ENCODE results near the gene GUCY1A2. TPM values are rescaled to one million over a fixed set of nuclear protein-coding genes. Genes with fewer than 3 reads are reported as not detected.

GUCY1A2 gene
- total and polyA plus RNA-seq, 2 donors: 0.14 to 0.94 TPM

GRCh38 chr11:106695506-106695905, 322.8 kb downstream of the GUCY1A2 start:
- Histone ChIP-seq H3K9me3 (ENCODE audit: control insufficient read depth in 2 of 2, insufficient read depth in 1 of 2, low read length in 1 of 2) (no peaks in the 10 kb centered on the region), H3K27me3 (ENCODE audit: control insufficient read depth in 2 of 2, insufficient read depth in 1 of 2, low read length in 1 of 2) (no peaks in the 10 kb centered on the region), H3K4me1 (ENCODE audit: control insufficient read depth in 2 of 2, insufficient read depth in 2 of 2, low read length in 2 of 2) (no peaks in the 10 kb centered on the region), H3K36me3 (ENCODE audit: control insufficient read depth in 2 of 2, insufficient read depth in 2 of 2, low read length in 1 of 2) (no peaks in the 10 kb centered on the region), H3K27ac (ENCODE audit: low read depth in 1 of 2, low read length in 1 of 2) (no peak overlapping the region), H3K4me3 (ENCODE audit: low read length in 2 of 2) (no peak overlapping the region)
- 88% methylated on average over 2 of the region's 2 CpGs for whole genome bisulfite sequencing
- DNase-seq (ENCODE audit: low read depth in 6 of 9, low spot score in 9 of 9): no peak

GRCh38 chr11:106694501-106694900, 323.8 kb downstream of the GUCY1A2 start:
- no peaks in the 10 kb centered on the region for H3K9me3 ChIP-seq (ENCODE audit: control insufficient read depth in 2 of 2, insufficient read depth in 1 of 2, low read length in 1 of 2)
- H3K4me1 ChIP-seq (ENCODE audit: control insufficient read depth in 2 of 2, insufficient read depth in 2 of 2, low read length in 2 of 2): no peaks in the 10 kb centered on the region
- WGBS: 86% methylated on average over 5 of the region's 5 CpGs
- no peak for DNase-seq (ENCODE audit: low read depth in 6 of 9, low spot score in 9 of 9)
- H3K4me3 ChIP-seq (ENCODE audit: low read length in 2 of 2): no peak overlapping the region
- no peaks in the 10 kb centered on the region for H3K36me3 ChIP-seq (ENCODE audit: control insufficient read depth in 2 of 2, insufficient read depth in 2 of 2, low read length in 1 of 2)
- H3K27ac ChIP-seq (ENCODE audit: low read depth in 1 of 2, low read length in 1 of 2): no peak overlapping the region
- no peaks in the 10 kb centered on the region for H3K27me3 ChIP-seq (ENCODE audit: control insufficient read depth in 2 of 2, insufficient read depth in 1 of 2, low read length in 1 of 2)

GRCh38 chr11:106691807-106692365, 326.4 kb downstream of the GUCY1A2 start:
- H3K27me3 ChIP-seq (ENCODE audit: control insufficient read depth in 2 of 2, insufficient read depth in 1 of 2, low read length in 1 of 2): no peaks in the 10 kb centered on the region
- no peak overlapping the region for H3K4me3 ChIP-seq (ENCODE audit: low read length in 2 of 2)
- no peak overlapping the region for H3K27ac ChIP-seq (ENCODE audit: low read depth in 1 of 2, low read length in 1 of 2)
- DNase-seq (ENCODE audit: low read depth in 6 of 9, low spot score in 9 of 9): no peak
- H3K36me3 ChIP-seq (ENCODE audit: control insufficient read depth in 2 of 2, insufficient read depth in 2 of 2, low read length in 1 of 2): no peaks in the 10 kb centered on the region
- H3K9me3 ChIP-seq (ENCODE audit: control insufficient read depth in 2 of 2, insufficient read depth in 1 of 2, low read length in 1 of 2): no peaks in the 10 kb centered on the region
- no peaks in the 10 kb centered on the region for H3K4me1 ChIP-seq (ENCODE audit: control insufficient read depth in 2 of 2, insufficient read depth in 2 of 2, low read length in 2 of 2)

- Histone ChIP-seq H3K36me3 (ENCODE audit: control insufficient read depth in 2 of 2, insufficient read depth in 2 of 2, low read length in 1 of 2) (no peaks in the 10 kb centered on the region), H3K4me1 (ENCODE audit: control insufficient read depth in 2 of 2, insufficient read depth in 2 of 2, low read length in 2 of 2) (no peaks in the 10 kb centered on the region), H3K9me3 (ENCODE audit: control insufficient read depth in 2 of 2, insufficient read depth in 1 of 2, low read length in 1 of 2) (no peaks in the 10 kb centered on the region), H3K27me3 (ENCODE audit: control insufficient read depth in 2 of 2, insufficient read depth in 1 of 2, low read length in 1 of 2) (no peaks in the 10 kb centered on the region), H3K4me3 (ENCODE audit: low read length in 2 of 2) (no peak overlapping the region), H3K27ac (ENCODE audit: low read depth in 1 of 2, low read length in 1 of 2) (no peak overlapping the region)
- WGBS: 93% methylated on average over 1 of the region's 1 CpG
- no peak for DNase-seq (ENCODE audit: low read depth in 6 of 9, low spot score in 9 of 9)
Measured at GRCh38 chr11:106690923-106691322, 327.4 kb downstream of the GUCY1A2 start.

- Histone ChIP-seq H3K27ac (ENCODE audit: low read depth in 1 of 2, low read length in 1 of 2) (no peak overlapping the region), H3K27me3 (ENCODE audit: control insufficient read depth in 2 of 2, insufficient read depth in 1 of 2, low read length in 1 of 2) (no peaks in the 10 kb centered on the region), H3K9me3 (ENCODE audit: control insufficient read depth in 2 of 2, insufficient read depth in 1 of 2, low read length in 1 of 2) (no peaks in the 10 kb centered on the region), H3K4me3 (ENCODE audit: low read length in 2 of 2) (no peak overlapping the region), H3K36me3 (ENCODE audit: control insufficient read depth in 2 of 2, insufficient read depth in 2 of 2, low read length in 1 of 2) (no peaks in the 10 kb centered on the region), H3K4me1 (ENCODE audit: control insufficient read depth in 2 of 2, insufficient read depth in 2 of 2, low read length in 2 of 2) (no peaks in the 10 kb centered on the region)
- no peak for DNase-seq (ENCODE audit: low read depth in 6 of 9, low spot score in 9 of 9)
- 92% methylated on average over 3 of the region's 3 CpGs for WGBS
Measured at GRCh38 chr11:106684944-106685343, 333.3 kb downstream of the GUCY1A2 start.

- Histone ChIP-seq H3K27me3 (ENCODE audit: control insufficient read depth in 2 of 2, insufficient read depth in 1 of 2, low read length in 1 of 2) (no peaks in the 10 kb centered on the region), H3K27ac (ENCODE audit: low read depth in 1 of 2, low read length in 1 of 2) (no peak overlapping the region), H3K9me3 (ENCODE audit: control insufficient read depth in 2 of 2, insufficient read depth in 1 of 2, low read length in 1 of 2) (no peaks in the 10 kb centered on the region), H3K4me3 (ENCODE audit: low read length in 2 of 2) (no peak overlapping the region), H3K4me1 (ENCODE audit: control insufficient read depth in 2 of 2, insufficient read depth in 2 of 2, low read length in 2 of 2) (no peaks in the 10 kb centered on the region), H3K36me3 (ENCODE audit: control insufficient read depth in 2 of 2, insufficient read depth in 2 of 2, low read length in 1 of 2) (no peaks in the 10 kb centered on the region)
- WGBS: 76% methylated on average over 3 of the region's 3 CpGs
- DNase-seq (ENCODE audit: low read depth in 6 of 9, low spot score in 9 of 9): no peak
Measured at GRCh38 chr11:106683435-106683834, 334.8 kb downstream of the GUCY1A2 start.

GRCh38 chr11:106681435-106681834, 336.8 kb downstream of the GUCY1A2 start:
- H3K4me1 ChIP-seq (ENCODE audit: control insufficient read depth in 2 of 2, insufficient read depth in 2 of 2, low read length in 2 of 2): no peaks in the 10 kb centered on the region
- WGBS: 84% methylated on average over 2 of the region's 2 CpGs
- DNase-seq (ENCODE audit: low read depth in 6 of 9, low spot score in 9 of 9): no peak
- H3K36me3 ChIP-seq (ENCODE audit: control insufficient read depth in 2 of 2, insufficient read depth in 2 of 2, low read length in 1 of 2): no peaks in the 10 kb centered on the region
- no peak overlapping the region for H3K4me3 ChIP-seq (ENCODE audit: low read length in 2 of 2)
- no peaks in the 10 kb centered on the region for H3K9me3 ChIP-seq (ENCODE audit: control insufficient read depth in 2 of 2, insufficient read depth in 1 of 2, low read length in 1 of 2)
- no peaks in the 10 kb centered on the region for H3K27me3 ChIP-seq (ENCODE audit: control insufficient read depth in 2 of 2, insufficient read depth in 1 of 2, low read length in 1 of 2)
- no peak overlapping the region for H3K27ac ChIP-seq (ENCODE audit: low read depth in 1 of 2, low read length in 1 of 2)

GRCh38 chr11:106679581-106679980, 338.7 kb downstream of the GUCY1A2 start:
- 96% methylated on average over 1 of the region's 1 CpG for WGBS

GRCh38 chr11:106679181-106679580, 339.1 kb downstream of the GUCY1A2 start:
- no peak for DNase-seq (ENCODE audit: low read depth in 6 of 9, low spot score in 9 of 9)
- Histone ChIP-seq H3K36me3 (ENCODE audit: control insufficient read depth in 2 of 2, insufficient read depth in 2 of 2, low read length in 1 of 2) (no peaks in the 10 kb centered on the region), H3K27me3 (ENCODE audit: control insufficient read depth in 2 of 2, insufficient read depth in 1 of 2, low read length in 1 of 2) (no peaks in the 10 kb centered on the region), H3K4me3 (ENCODE audit: low read length in 2 of 2) (no peak overlapping the region), H3K9me3 (ENCODE audit: control insufficient read depth in 2 of 2, insufficient read depth in 1 of 2, low read length in 1 of 2) (no peaks in the 10 kb centered on the region), H3K27ac (ENCODE audit: low read depth in 1 of 2, low read length in 1 of 2) (no peak overlapping the region), H3K4me1 (ENCODE audit: control insufficient read depth in 2 of 2, insufficient read depth in 2 of 2, low read length in 2 of 2) (no peaks in the 10 kb centered on the region)
- WGBS: 90% methylated on average over 3 of the region's 3 CpGs

More at GRCh38 chr11:106679581-106679980, 338.7 kb downstream of the GUCY1A2 start:
- Histone ChIP-seq H3K4me3 (ENCODE audit: low read length in 2 of 2) (no peak overlapping the region), H3K4me1 (ENCODE audit: control insufficient read depth in 2 of 2, insufficient read depth in 2 of 2, low read length in 2 of 2) (no peaks in the 10 kb centered on the region), H3K27ac (ENCODE audit: low read depth in 1 of 2, low read length in 1 of 2) (no peak overlapping the region), H3K36me3 (ENCODE audit: control insufficient read depth in 2 of 2, insufficient read depth in 2 of 2, low read length in 1 of 2) (no peaks in the 10 kb centered on the region), H3K9me3 (ENCODE audit: control insufficient read depth in 2 of 2, insufficient read depth in 1 of 2, low read length in 1 of 2) (no peaks in the 10 kb centered on the region), H3K27me3 (ENCODE audit: control insufficient read depth in 2 of 2, insufficient read depth in 1 of 2, low read length in 1 of 2) (no peaks in the 10 kb centered on the region)
- no peak for DNase-seq (ENCODE audit: low read depth in 6 of 9, low spot score in 9 of 9)

GRCh38 chr11:106670069-106670468, 348.2 kb downstream of the GUCY1A2 start:
- Histone ChIP-seq H3K27me3 (ENCODE audit: control insufficient read depth in 2 of 2, insufficient read depth in 1 of 2, low read length in 1 of 2) (no peaks in the 10 kb centered on the region), H3K27ac (ENCODE audit: low read depth in 1 of 2, low read length in 1 of 2) (no peak overlapping the region), H3K4me3 (ENCODE audit: low read length in 2 of 2) (no peak overlapping the region), H3K9me3 (ENCODE audit: control insufficient read depth in 2 of 2, insufficient read depth in 1 of 2, low read length in 1 of 2) (no peaks in the 10 kb centered on the region), H3K36me3 (ENCODE audit: control insufficient read depth in 2 of 2, insufficient read depth in 2 of 2, low read length in 1 of 2) (no peaks in the 10 kb centered on the region), H3K4me1 (ENCODE audit: control insufficient read depth in 2 of 2, insufficient read depth in 2 of 2, low read length in 2 of 2) (no peaks in the 10 kb centered on the region)
- DNase-seq (ENCODE audit: low read depth in 6 of 9, low spot score in 9 of 9): no peak
- WGBS: 96% methylated on average over 1 of the region's 1 CpG

Measured in thymus (tissue), 11 donors.